ENCODE results near the gene SKIDA1.

The SKIDA1 gene

DNA sequence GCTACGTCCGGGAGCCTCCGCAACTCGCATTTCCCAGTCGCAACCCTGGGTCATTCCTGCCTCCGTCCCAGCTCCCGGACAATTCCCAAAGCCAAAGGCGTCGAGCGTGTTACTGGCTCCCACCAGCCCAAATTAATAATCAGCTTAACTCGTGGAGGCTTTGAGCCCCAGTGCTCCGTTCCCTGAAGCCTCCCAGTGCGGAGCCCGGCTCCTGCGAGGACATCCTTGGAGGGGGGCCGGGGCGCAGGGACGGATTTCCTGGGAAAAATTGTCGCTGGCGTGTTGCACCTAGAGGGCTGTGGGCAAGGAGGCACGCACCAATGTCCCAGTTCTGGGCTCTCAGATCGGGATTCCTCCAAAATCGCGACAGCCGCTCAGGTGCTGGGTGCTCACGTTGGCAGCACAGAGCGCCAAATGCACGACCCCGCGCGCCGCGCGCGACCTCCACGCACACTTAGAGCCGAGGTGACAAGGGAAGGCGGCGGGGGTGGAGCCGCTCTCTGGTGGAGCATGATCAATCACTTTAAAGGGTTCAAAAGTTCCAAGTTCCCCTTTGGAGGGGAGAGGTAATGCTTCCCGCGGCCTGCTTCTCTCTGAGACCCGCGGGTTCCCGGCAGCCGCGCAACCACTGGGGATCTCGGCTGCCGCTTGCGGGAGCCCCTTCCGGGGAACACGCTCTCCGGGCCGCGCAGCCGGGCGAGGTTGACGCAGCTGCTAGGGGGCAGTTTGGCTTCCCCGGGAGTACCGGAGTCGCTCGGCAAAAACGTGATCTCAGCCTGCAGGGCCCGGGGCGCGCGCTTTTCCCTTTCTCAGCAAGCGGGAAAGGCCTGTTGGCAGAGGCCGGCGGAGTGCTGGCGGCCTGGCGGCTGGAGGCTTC is 25.5 kb downstream of the SKIDA1 start:
- peak; percentile 67 for DNase-seq

DNA sequence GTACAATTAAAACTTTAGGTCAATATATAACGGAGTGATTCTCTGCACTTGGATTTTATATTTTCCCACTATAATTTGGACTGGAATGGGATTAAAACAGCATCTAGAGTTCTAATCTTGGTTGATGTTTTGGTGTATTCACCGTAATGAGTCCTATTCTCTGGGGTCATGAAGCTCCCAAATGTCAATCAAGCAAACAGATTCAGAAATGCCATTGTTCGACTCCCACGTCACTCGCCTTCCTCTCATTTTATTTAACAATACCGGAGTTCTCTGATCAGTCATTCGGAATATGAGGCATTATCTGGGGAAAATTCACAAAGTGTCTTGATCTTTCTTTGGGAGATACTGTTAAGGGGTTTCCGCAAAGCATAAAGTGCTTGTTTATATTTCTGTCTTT is 26.5 kb downstream of the SKIDA1 start:
- DNase-seq: no peak

- no peak for DNase-seq
Observed at GRCh38 chr10:21498377-21498776, 27.1 kb downstream of the SKIDA1 start.

GRCh38 chr10:21497177-21497807 is 28.2 kb downstream of the SKIDA1 start:
- DNase-seq: peak; percentile 95

GRCh38 chr10:21496343-21497176 is 28.9 kb downstream of the SKIDA1 start:
- peak; percentile 74 for DNase-seq

DNA sequence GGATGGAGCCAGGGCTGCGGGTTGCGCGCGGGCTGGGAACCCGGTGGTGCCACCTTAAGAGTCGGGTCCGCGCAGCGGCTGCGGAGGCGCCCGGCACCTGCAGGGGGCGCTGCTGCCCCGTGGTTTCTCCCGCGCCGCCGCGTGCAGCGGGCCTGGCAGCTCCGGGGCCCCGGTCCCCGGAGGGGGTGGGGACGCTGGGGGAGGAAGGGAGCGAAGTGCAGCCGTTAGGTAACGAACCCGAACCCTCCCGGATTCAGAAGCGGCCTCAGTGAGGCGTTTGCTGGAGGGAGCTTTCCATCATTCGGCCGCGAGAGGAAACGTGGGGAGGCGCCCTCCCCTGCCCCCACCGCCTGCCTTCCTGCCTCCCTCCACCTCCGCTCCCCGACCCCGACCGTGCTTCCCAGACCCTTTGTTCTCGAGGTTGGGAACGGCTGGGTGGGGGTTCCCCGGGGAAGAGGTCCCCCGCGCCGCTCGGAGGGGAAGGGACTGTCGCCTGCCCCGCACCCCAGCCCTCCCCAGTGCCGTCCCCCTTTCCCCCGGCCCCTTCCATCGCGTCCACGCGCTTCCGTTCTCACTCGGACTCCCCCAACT is 29.6 kb downstream of the SKIDA1 start:
- DNase-seq: peak; percentile 92

- DNase-seq: peak; percentile 41
Observed at GRCh38 chr10:21495002-21495751, 30.3 kb downstream of the SKIDA1 start.

- peak; percentile 58 for DNase-seq
Observed at GRCh38 chr10:21494191-21495001, 31.1 kb downstream of the SKIDA1 start.

DNA sequence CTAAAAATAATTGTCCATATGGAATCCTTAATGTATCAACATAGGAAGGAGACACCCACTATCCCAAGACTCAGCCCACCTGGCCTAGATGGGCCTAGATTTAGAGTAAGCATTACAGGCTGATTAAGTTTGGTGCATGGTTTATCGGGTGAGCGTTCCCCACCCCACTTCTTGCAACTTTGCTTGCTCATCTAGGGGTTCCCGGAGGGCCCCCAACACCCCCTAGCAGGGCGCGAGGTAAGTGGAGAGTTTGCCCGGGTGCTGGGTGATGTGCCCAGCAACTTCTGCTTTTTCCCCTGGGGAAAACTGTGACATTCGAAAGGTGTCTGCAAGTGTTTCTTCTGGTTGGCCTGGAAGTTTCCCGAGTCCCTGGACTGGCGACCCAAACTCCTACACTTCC is 31.7 kb downstream of the SKIDA1 start:
- DNase-seq: no peak

DNA sequence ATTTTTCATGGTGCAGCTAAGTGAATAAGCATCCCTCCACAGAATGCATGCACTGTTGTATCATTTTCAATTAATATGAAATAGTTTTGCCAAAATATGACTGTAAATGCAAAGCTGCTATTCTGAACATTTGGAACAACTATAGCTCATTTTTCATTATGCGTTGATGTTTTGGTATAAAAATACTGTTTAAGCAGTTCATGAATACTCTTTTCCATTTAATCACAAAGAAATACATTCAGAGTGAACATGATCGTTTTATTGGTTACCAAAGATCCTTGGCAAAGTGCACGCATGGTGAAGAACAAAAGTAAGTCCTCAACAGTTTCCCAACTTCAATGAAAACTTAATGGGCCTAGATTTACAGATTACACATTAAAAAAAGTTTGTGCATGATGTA is 33.1 kb downstream of the SKIDA1 start:
- no peak for DNase-seq

GRCh38 chr10:21490711-21491105 is 34.8 kb downstream of the SKIDA1 start:
- no peak for DNase-seq

DNA sequence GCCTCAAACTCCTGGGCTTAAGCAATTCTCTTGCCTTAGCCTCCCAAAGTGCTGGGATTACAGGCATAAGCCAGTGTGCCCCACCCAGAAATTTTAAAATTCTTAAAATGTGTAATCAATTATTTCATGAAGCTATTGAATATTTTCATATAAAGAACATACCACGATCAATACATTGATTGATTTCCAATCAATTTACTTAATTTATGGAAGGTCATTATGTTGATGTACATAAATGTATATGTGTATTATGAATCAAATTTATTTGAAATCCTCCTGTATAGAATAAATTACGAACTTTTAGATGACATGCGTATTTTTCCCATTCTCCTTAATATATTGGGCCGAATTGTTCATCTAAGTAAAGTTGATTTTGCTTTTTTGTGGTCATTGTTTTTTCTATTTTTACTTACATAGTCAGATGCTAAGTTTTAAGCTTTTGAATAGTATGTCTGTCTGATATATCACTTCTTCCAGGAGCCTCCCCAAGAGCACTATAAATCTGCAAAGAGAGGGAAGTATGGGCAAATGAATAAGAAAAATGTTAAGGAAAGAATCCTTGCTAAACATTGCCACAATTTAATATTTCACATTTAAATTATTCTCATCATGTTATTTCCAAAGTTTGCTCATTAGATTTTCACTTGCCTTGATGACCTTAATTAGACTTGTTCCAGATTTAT is 35.3 kb downstream of the SKIDA1 start:
- DNase-seq: no peak

GRCh38 chr10:21488957-21489446 is 36.5 kb downstream of the SKIDA1 start:
- DNase-seq: no peak

DNA sequence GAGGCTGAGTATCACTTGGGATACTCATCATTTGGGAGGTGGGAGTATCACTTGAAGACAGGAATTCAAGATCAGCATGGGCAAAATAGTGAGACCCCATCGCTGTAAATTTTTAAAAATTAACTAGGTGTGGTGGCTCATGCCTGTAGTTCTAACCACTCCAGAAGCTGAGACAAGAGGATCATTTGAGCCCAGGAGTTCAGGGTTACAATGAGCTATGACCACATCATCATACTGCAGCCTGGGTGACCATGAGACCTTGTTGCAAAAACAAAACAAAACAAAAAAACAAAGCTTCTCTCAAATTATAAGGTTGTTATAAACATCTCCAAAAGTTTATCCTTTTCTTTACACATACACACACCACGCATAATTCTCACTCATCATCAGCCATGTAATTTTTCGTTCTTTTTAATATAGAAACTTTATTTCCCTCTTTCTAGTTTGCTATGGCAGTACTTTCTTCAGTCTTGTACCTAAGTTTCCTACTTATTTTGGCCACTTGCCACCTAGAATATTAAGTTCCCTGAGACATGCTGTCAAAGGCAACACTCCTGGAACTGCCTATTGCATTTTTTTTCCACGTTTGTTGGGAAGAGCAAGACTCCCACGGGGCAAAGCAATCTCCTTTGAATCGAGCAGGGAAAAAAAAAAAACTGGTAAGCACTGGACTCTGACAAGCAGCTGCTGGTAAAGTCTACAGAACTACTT is 37.1 kb downstream of the SKIDA1 start:
- DNase-seq: no peak

- DNase-seq: no peak
Observed at GRCh38 chr10:21487416-21488180, 37.9 kb downstream of the SKIDA1 start.

GRCh38 chr10:21482821-21483220 is 42.7 kb downstream of the SKIDA1 start:
- no peak for DNase-seq

GRCh38 chr10:21481407-21481806 is 44.1 kb downstream of the SKIDA1 start:
- DNase-seq: no peak

- DNase-seq: no peak
Observed at GRCh38 chr10:21479570-21480315, 45.7 kb downstream of the SKIDA1 start.

Data from femur (tissue), 1 donor.